Activated CD4-positive, alpha-beta T cell treated with anti-CD3 and anti-CD28 coated beads for 1 hour (primary cell): ENCODE results near the gene CNTNAP2.

Experiments used
- DNase-seq: peaks from one replicate; pipeline ENCODE4 v3.0.0-alpha.2; 2020

CNTNAP2 gene

DNA sequence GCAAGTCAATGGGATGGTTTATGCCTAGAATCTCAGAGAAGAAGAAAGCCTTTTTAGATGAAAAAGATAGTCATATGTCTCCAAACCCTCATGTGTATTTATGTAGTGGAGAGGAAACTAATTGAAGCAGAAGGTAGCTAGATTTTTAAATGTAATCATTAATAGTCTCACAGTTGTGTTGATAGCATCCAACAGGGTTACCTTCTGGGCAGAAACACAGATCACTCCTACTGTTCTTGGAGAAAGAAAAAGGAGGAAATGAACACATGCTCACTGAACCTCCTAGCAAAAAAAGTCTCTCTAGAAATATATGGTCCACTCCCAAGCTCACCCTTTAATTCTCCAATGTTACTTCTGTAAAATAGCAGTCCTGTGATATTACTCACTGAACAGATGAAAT is 1696.7 kb downstream of the CNTNAP2 start:
- no peak for DNase-seq

GRCh38 chr7:147818317-147818716 is 1701.7 kb downstream of the CNTNAP2 start:
- no peak for DNase-seq

DNA sequence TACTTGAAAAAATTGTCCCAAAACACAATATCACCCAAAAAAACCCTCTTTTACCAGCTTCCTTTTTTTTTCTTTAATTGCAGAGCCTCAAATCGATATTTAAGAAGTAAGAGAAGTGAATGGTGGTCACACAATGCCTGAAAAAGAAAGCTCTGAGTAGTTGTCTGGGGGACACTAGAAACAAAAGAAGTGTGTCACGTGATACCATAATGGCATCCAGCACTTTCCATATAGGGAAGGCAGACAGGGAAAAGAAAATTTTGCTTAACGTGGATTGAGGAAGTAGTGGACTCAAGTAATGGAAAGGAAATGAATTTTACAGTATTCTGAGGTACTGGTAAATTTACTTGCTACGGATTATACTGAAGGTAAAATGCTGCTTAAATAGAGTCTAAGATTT is 1708.1 kb downstream of the CNTNAP2 start:
- DNase-seq = no peak

- no peak for DNase-seq
Measured at GRCh38 chr7:147829016-147829415, 1712.4 kb downstream of the CNTNAP2 start.

DNA sequence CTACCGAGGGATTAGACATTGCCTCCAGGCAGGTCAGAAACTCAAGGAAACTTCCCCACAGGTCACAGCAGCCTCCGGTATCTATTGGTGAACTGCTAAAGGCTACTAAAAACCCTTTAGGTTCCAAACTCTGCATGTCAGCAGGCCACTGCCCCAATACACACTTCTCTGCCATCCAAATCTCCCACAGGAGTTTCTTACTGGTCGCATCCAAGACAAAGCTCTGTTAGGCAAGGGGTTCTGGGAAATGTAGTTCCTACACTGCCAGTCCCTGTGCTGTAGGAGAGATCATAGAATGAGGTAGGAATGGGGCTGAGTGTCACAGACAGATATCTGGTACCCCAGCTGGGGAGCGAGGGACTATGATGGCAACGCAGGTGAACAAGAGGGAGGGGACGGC is 1717.0 kb downstream of the CNTNAP2 start:
- no peak for DNase-seq

GRCh38 chr7:147833970-147834369 is 1717.4 kb downstream of the CNTNAP2 start:
- DNase-seq = no peak

- no peak for DNase-seq
Measured at GRCh38 chr7:147852833-147853232, 1736.2 kb downstream of the CNTNAP2 start.

GRCh38 chr7:147857152-147858140 is 1740.8 kb downstream of the CNTNAP2 start:
- DNase-seq = no peak

DNA sequence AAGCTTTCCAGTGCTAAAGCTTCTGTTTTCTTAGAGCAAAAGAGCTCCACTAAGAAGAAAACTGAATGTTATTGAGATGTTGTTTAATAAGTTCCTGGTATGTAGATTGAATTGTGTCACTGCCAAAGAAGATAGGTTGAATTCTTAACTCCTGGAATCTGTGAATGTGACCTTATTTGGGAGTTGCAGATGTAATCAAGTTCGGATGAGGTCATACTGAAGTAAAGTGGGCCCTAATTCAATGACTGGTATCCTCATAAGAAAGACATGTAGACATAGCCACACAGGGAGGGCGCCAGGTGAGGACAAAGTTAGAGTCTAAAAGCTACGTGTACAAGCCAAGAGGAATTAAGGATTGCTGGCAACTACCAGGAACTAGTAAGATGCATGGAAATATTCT is 1741.8 kb downstream of the CNTNAP2 start:
- no peak for DNase-seq

DNA sequence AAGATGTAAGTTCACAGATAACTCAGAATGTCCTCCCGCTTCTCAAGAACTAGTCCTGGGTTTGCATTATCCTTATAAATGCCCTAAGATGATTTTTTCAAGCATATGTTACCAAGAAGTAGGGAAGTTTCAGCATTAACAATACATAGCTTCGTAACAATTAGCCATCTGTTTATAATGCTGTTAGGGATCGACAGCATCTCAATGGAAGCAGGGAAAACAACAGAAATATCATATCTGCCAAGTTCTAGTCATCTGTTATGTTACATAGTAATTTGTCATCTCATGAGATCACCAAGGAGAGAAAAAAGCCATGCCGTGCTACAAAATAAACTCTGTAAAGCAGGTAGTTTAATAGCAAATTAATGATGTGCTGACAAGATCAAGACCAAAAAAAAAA is 1742.4 kb downstream of the CNTNAP2 start:
- DNase-seq = no peak

DNA sequence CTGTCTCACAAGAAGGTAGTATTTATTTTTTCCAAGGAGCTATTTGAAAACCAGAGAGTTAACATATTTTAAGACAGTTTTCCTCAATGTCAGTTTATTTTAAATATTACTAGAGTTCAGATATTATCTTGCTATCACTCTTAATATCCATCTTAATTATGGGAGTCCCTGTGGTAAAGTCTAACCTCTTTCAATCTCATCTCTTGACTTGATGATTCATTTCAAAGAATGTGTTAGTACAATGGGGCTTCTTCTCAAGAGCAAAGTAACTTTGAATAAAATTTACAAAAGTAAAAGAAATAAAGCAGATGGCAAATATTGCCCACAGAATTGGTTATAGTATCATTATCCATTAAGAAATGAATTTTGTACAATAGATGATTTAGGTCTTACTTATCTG is 1742.9 kb downstream of the CNTNAP2 start:
- no peak for DNase-seq

DNA sequence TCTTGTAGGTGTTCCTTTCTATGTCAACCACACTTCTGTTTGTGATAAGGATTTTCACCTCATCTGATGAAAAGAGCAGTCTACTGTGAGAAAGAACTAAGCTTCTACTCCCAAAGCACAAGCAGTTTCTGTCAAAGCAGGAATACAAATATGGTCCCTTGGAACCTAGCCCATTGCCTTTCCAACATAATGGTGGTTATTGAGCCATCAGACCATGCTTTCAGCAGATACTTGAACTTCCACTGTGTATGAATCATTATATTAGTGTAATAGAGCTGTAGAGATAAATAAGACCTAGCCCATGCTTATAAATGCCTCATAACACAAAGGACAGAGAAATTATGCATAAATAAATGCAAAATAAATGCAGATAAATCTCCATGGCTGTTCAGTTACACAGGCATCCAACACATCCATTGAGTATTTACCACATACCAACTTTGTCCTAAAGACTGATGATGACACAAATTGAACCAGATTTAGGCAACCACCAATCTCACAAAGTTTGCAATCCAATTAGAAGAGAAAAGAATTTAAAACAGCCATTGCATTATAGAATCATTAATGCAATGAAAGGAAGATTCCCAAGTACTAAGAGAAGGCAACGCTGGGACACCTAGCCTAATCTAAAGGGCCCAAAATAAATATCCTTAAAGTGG is 1744.6 kb downstream of the CNTNAP2 start:
- DNase-seq = no peak

GRCh38 chr7:147861945-147862344 is 1745.3 kb downstream of the CNTNAP2 start:
- DNase-seq = no peak

- no peak for DNase-seq
Measured at GRCh38 chr7:147869456-147869855, 1752.9 kb downstream of the CNTNAP2 start.

DNA sequence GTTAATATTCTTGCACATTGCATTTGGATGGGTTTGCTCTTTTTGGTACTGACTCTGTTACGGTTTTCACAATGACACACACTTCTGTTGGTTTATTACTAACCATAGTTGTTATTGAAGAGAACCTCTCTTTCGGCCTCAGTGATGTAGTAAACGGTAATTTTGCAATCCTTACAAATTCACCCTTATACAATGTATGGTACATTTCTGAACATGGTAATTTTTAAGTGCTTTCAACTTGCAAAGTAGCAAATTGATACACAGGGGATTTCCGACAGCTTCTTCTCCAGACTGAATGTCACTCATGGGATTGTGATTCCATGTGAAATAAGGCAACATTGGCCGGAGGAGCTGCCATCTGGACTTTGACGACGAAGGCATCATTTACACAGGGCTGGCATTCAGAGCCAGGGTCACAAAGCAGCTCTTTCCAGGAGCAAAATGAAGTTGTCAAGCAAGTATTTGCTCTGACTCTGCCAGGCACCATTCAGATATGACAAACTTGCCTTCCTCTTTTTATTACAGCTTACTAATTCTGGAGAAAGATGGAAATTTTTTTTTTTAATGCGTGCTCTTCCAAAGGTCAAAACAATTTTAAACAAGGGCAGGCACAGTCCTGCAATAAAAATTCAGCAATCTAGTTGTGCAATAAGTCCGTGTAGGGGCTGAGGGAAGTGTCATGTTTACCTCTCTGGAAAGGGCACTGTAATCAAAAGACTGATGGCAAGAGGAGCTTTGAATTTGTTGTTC is 1762.5 kb downstream of the CNTNAP2 start:
- no peak for DNase-seq

DNA sequence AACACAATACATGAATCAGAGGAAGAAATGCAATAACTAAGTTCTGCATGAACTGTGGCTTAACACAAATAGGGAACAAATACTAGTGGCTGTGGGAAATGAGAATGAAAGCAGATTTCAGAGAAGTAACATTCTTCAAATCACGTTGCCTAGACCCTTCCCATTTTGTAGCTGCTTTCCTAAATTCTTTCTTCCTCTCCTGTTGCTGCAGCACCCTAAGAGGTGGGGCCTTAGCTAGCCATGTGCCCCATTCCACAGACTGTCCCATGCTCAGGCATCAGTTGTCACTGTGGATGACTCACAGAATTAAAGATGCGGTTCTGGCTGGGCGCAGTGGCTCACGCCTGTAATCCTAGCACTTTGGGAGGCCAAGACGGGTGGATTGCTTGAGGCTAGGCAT is 1769.3 kb downstream of the CNTNAP2 start:
- no peak for DNase-seq

GRCh38 chr7:147894271-147894670 is 1777.7 kb downstream of the CNTNAP2 start:
- DNase-seq = no peak

GRCh38 chr7:147896121-147896520 is 1779.5 kb downstream of the CNTNAP2 start:
- no peak for DNase-seq

DNA sequence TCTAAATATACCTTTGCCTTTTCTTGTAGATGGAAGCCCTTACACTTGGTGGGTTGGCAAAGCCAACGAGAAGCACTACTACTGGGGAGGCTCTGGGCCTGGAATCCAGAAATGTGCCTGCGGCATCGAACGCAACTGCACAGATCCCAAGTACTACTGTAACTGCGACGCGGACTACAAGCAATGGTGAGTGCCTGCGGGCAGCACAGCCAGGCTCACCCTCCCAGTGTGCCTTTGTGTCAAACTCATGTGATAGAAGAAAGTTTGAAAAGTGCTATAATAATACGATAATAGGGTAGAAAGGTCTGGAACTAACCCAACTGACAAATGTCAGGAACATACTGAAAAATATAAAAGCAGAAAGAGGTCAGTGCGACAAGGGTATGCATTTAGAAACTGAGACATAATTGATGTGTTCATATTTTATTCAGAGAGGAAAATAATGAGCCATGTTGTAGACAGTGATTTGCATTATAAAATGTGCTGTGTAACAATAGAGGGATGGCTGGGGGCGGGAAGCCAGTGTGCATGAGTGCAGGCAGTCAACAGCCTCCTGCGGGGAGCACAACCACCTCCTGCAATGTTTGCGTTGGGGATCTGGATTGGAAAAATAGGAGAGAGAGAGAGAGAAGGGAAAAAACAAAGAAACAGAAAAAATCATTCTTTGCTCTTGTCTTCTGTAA is 1787.1 kb downstream of the CNTNAP2 start:
- DNase-seq = no peak

DNA sequence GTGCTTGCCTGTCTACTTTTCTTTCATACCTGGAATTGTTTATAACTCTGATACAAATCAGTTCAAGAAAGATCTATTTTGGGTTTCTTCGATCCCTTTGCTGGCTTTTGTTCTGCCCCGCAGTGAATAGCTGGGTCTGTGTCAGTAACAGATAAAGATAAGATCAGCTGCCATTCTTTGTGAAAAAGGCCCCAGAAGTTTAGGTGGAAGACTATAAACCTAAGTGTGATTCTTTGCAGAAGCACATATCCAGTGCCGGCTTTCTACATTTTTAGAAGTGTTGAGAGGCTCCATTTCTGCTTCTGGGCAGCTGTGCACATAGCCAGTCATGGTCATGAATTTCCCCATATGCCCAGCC is 1787.6 kb downstream of the CNTNAP2 start:
- no peak for DNase-seq

- DNase-seq = no peak
Measured at GRCh38 chr7:147909431-147910148, 1793.0 kb downstream of the CNTNAP2 start.

DNA sequence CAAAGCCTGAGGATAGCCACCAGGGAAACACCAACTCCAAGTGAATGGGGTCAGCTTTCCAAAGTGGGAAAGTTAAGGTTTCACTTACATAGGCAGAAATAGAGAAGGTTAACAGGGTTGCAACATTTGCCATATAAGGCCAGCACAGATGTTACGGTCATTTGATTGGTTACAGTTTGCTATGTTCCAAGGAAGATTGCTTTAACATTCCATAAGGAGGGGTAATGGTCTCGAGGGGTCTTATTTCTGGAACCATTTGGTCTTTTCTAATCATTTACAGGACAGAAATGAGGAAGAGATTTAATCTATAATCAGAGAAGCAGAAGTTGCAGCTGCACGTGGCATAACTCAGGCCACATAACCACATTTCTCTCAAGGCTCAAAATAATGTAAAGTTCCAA is 1794.6 kb downstream of the CNTNAP2 start:
- no peak for DNase-seq
